Astrocyte (in vitro differentiated cells and primary cell): Measurements from ENCODE around the gene NDUFV3. TPM values are rescaled to one million over a fixed set of nuclear protein-coding genes. Genes with fewer than 3 reads are reported as not detected.
"Not testable (repeated sequence)": the region's sequence is repeated elsewhere in the genome, so short reads cannot be mapped to it uniquely, and the experiment has no call there.

Experiments used
- DNase-seq: peaks from one replicate; pipeline ENCODE4 v3.0.0-alpha.2; 2010; ENCODE audit warnings: low read depth
- FAIRE-seq: peaks from 2 replicates; lab custom pipeline; 2011; peaks lifted over from hg19 to GRCh38; lab: Jason Lieb, UNC
- H2AFZ ChIP-seq: 2 replicates; pipeline ENCODE4 v1.6.0; 2012; ENCODE audit warnings: low read depth, low read length, inconsistent platforms
- H3K27ac ChIP-seq: 2 replicates; pipeline ENCODE4 v1.5.1; 2011; ENCODE audit warnings: low read depth, low read length, inconsistent platforms
- H3K27me3 ChIP-seq: 2 replicates; pipeline ENCODE4 v1.6.0; 2011; ENCODE audit warnings: low read length, inconsistent platforms; ENCODE audit not compliant: insufficient read depth
- H3K36me3 ChIP-seq: 2 replicates; pipeline ENCODE4 v1.5.1; 2011; ENCODE audit warnings: low read length, inconsistent platforms; ENCODE audit not compliant: insufficient read depth
- H3K4me1 ChIP-seq: 2 replicates; pipeline ENCODE4 v1.5.1; 2011; ENCODE audit warnings: low read length, inconsistent platforms; ENCODE audit not compliant: insufficient read depth
- H3K4me2 ChIP-seq: 2 replicates; pipeline ENCODE4 v1.6.0; 2012; ENCODE audit warnings: low read length, inconsistent platforms
- H3K4me3 ChIP-seq: 2 replicates; pipeline ENCODE4 v1.5.1; 2011; ENCODE audit warnings: low read depth, mild to moderate bottlenecking, low read length, inconsistent platforms; ENCODE audit not compliant: insufficient read depth
- H3K79me2 ChIP-seq: 2 replicates; pipeline ENCODE4 v1.6.0; 2012; ENCODE audit warnings: mild to moderate bottlenecking, low read length, inconsistent platforms; ENCODE audit not compliant: insufficient read depth
- H3K9ac ChIP-seq: 2 replicates; pipeline ENCODE4 v1.6.0; 2012; ENCODE audit warnings: mild to moderate bottlenecking, low read length, inconsistent platforms
- H3K9me3 ChIP-seq: 2 replicates; pipeline ENCODE4 v1.5.1; 2012; ENCODE audit warnings: low read depth, mild to moderate bottlenecking, low read length, inconsistent platforms; ENCODE audit not compliant: insufficient read depth
- H4K20me1 ChIP-seq: 2 replicates; pipeline ENCODE4 v1.6.0; 2012; ENCODE audit warnings: low read length, inconsistent platforms; ENCODE audit not compliant: insufficient read depth
- H3K27ac Mint-ChIP-seq: one replicate; pipeline ENCODE4 v1.8.0; 2021; ENCODE audit warnings: mild to moderate bottlenecking, mixed read lengths; ENCODE audit not compliant: unreplicated experiment
- H3K27me3 Mint-ChIP-seq: one replicate; pipeline ENCODE4 v1.8.0; 2021; ENCODE audit warnings: low read depth, mixed read lengths; ENCODE audit not compliant: unreplicated experiment
- H3K36me3 Mint-ChIP-seq: one replicate; pipeline ENCODE4 v1.8.0; 2021; ENCODE audit warnings: low read depth, mixed read lengths; ENCODE audit not compliant: unreplicated experiment
- H3K4me1 Mint-ChIP-seq: one replicate; pipeline ENCODE4 v1.8.0; 2021; ENCODE audit warnings: low read depth, mixed read lengths; ENCODE audit not compliant: unreplicated experiment
- H3K4me3 Mint-ChIP-seq: one replicate; pipeline ENCODE4 v1.8.0; 2021; ENCODE audit warnings: mild to moderate bottlenecking, moderate library complexity, mixed read lengths; ENCODE audit not compliant: unreplicated experiment
- H3K9me3 Mint-ChIP-seq: one replicate; pipeline ENCODE4 v1.8.0; 2021; ENCODE audit warnings: mild to moderate bottlenecking, mixed read lengths; ENCODE audit not compliant: unreplicated experiment
- EZH2 ChIP-seq: IDR thresholded peaks from 2 replicates; pipeline ENCODE4 v1.6.1; 2012; ENCODE audit warnings: mild to moderate bottlenecking, low read length, inconsistent platforms; ENCODE audit not compliant: insufficient read depth
- total RNA-seq: library from RNA; stranded (reverse); gene quantifications from 2 replicates; pipeline ENCODE4 v1.2.1, GENCODE V29; 2021
- TF ChIP-seq, protein P1 (sequence below): IDR thresholded peaks from 2 replicates; pipeline ENCODE4 v1.5.1; 2011; ENCODE audit warnings: low read depth, mild to moderate bottlenecking, inconsistent platforms, low read length, moderate library complexity; ENCODE audit not compliant: insufficient read depth

NDUFV3 gene
- total RNA-seq, 1 donor from 2014 or later = 42.5 TPM

- not testable (repeated sequence) for FAIRE-seq, DNase-seq
Measured at GRCh38 chr21:42937034-42937940, 44.2 kb downstream of the NDUFV3 start.

DNA sequence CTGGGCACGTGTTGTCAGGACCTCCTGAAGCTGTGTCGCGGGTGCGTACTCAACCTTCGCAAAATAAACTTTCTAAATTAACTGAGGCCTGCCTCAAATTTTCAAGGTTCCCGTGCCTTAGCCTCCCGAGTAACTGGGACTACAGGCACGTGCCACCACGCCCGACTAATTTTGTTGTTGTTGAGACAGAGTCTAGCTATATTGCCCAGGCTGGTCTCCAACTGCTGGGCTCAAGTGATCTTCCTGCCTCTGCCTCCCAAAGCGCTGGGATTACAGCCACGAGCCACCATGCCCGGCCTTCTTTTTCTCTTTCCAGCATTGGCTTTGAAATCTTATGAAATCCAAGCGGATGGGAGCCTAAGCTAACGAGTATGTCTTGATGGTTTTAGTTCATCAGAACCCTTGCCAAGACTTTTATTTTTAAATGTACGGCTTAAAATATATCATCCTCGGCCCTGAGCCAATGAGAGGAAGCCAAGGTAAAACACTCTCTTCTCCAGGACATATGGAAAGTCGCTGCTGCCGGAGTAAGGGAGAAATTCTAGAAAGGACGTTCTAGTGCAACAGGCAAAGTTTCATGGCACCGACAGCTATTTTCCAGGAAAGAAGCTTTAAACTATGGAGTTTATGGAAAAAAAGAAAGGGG is 45.0 kb downstream of the NDUFV3 start:
- Histone ChIP-seq H3K9ac (no peak overlapping the region), H4K20me1 (no peaks in the 10 kb centered on the region), H3K4me2 (no peak overlapping the region), H2AFZ (no peak overlapping the region), H3K36me3 (no peaks in the 10 kb centered on the region), H3K27me3 (no peaks in the 10 kb centered on the region), H3K4me1 (peaks cover 8% of the 10 kb centered on the region), H3K79me2 (no peaks in the 10 kb centered on the region), H3K4me3 (no peak overlapping the region), H3K27ac (no peak overlapping the region), H3K9me3 (no peaks in the 10 kb centered on the region)
- TF ChIP-seq, protein P1, sequence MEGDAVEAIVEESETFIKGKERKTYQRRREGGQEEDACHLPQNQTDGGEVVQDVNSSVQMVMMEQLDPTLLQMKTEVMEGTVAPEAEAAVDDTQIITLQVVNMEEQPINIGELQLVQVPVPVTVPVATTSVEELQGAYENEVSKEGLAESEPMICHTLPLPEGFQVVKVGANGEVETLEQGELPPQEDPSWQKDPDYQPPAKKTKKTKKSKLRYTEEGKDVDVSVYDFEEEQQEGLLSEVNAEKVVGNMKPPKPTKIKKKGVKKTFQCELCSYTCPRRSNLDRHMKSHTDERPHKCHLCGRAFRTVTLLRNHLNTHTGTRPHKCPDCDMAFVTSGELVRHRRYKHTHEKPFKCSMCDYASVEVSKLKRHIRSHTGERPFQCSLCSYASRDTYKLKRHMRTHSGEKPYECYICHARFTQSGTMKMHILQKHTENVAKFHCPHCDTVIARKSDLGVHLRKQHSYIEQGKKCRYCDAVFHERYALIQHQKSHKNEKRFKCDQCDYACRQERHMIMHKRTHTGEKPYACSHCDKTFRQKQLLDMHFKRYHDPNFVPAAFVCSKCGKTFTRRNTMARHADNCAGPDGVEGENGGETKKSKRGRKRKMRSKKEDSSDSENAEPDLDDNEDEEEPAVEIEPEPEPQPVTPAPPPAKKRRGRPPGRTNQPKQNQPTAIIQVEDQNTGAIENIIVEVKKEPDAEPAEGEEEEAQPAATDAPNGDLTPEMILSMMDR = no peak
- no peak for TF ChIP-seq EZH2
- Mint-ChIP-seq H3K36me3 (peaks cover 2% of the 10 kb centered on the region), H3K27ac (no peak overlapping the region), H3K9me3 (no peaks in the 10 kb centered on the region), H3K4me1 (peaks cover 17% of the 10 kb centered on the region), H3K27me3 (no peaks in the 10 kb centered on the region), H3K4me3 (no peak overlapping the region)
- FAIRE-seq (no peak), DNase-seq (no peak)

More at GRCh38 chr21:42937034-42937940, 44.2 kb downstream of the NDUFV3 start:
- H3K4me1 Mint-ChIP-seq = peaks cover 22% of the 10 kb centered on the region
- not testable (repeated sequence) for H3K9me3 ChIP-seq, H3K27me3 ChIP-seq, H3K9me3 Mint-ChIP-seq, H3K4me3 ChIP-seq, H3K9ac ChIP-seq, H3K36me3 Mint-ChIP-seq, H2AFZ ChIP-seq, H3K4me3 Mint-ChIP-seq, H3K4me2 ChIP-seq, H3K27ac ChIP-seq, H4K20me1 ChIP-seq, H3K27me3 Mint-ChIP-seq, H3K79me2 ChIP-seq, H3K4me1 ChIP-seq, H3K27ac Mint-ChIP-seq, H3K36me3 ChIP-seq

DNA sequence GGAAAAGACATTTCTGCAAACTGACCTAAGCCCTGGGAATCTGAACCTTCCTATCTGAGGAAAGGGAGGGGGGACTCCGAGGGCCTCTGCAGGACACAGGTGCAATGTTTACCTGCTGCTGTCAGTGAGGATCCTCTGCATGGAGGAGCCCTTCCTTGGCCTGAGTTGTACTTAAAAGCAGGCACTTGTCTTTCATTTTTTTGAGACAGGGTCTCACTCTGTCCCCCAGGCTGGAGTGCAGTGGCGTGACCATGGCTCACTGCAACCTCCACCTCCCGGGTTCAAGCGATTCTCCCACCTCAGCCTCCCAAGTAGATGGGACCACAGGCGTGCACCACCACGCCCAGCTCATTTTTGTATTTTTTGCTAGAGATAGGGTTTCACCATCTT is 45.5 kb downstream of the NDUFV3 start:
- H3K9ac ChIP-seq, H3K79me2 ChIP-seq, H4K20me1 ChIP-seq, H3K27me3 ChIP-seq, H3K4me3 Mint-ChIP-seq, H3K27ac Mint-ChIP-seq, FAIRE-seq, H3K4me2 ChIP-seq, DNase-seq, H2AFZ ChIP-seq, H3K27ac ChIP-seq, H3K36me3 ChIP-seq, H3K27me3 Mint-ChIP-seq, H3K9me3 ChIP-seq, H3K4me3 ChIP-seq, H3K36me3 Mint-ChIP-seq, H3K4me1 ChIP-seq, H3K9me3 Mint-ChIP-seq: not testable (repeated sequence)
- peaks cover 16% of the 10 kb centered on the region for H3K4me1 Mint-ChIP-seq
